HUES64 (cell line): ENCODE data around the gene MAN2C1. TPM values are rescaled to one million over a fixed set of nuclear protein-coding genes. Genes with fewer than 3 reads are reported as not detected.
"Not testable (repeated sequence)": the region's sequence is repeated elsewhere in the genome, so short reads cannot be mapped to it uniquely, and the experiment has no call there.

Source experiments
- H3K27ac ChIP-seq: 2 replicates; pipeline ENCODE4 v1.7.0; 2013; ENCODE audit warnings: low read depth, low read length, inconsistent platforms
- H3K27me3 ChIP-seq: 2 replicates; pipeline ENCODE4 v1.6.1; 2013; ENCODE audit warnings: mild to moderate bottlenecking, low read length; ENCODE audit not compliant: insufficient read depth
- H3K36me3 ChIP-seq: 2 replicates; pipeline ENCODE4 v1.6.1; 2013; ENCODE audit warnings: mild to moderate bottlenecking, low read length; ENCODE audit not compliant: insufficient read depth
- H3K4me1 ChIP-seq: 2 replicates; pipeline ENCODE4 v1.6.1; 2013; ENCODE audit warnings: mild to moderate bottlenecking, low read length, moderate library complexity; ENCODE audit not compliant: insufficient read depth
- H3K4me3 ChIP-seq: 2 replicates; pipeline ENCODE4 v1.5.1; 2013; ENCODE audit warnings: mild to moderate bottlenecking, low read length, moderate library complexity
- H3K9ac ChIP-seq: 2 replicates; pipeline ENCODE4 v1.6.1; 2013; ENCODE audit warnings: mild to moderate bottlenecking, low read depth, low read length
- H3K9me3 ChIP-seq: 2 replicates; pipeline ENCODE4 v1.6.1; 2013; ENCODE audit warnings: low read depth, low read length; ENCODE audit not compliant: insufficient read depth
- WGBS: fragments of 150-250, 120-280 bp; methylation state at CpG from one replicate; pipeline ENCODE4 v1.1.7; 2013; ENCODE audit warnings: missing lambda C conversion rate; 5-methylcytosine and 5-hydroxymethylcytosine counted together
- polyA plus RNA-seq, 2 experiments: library from polyadenylated mRNA; stranded (reverse); fragments of 50-300 nt; gene quantifications; one replicate each; pipeline ENCODE4 v1.2.3, GENCODE V29; 2013

Gene MAN2C1
- 31.9 TPM for polyA plus RNA-seq (2013, experiment 1 of 2)
- polyA plus RNA-seq (2013, experiment 2 of 2): 40.3 TPM

DNA sequence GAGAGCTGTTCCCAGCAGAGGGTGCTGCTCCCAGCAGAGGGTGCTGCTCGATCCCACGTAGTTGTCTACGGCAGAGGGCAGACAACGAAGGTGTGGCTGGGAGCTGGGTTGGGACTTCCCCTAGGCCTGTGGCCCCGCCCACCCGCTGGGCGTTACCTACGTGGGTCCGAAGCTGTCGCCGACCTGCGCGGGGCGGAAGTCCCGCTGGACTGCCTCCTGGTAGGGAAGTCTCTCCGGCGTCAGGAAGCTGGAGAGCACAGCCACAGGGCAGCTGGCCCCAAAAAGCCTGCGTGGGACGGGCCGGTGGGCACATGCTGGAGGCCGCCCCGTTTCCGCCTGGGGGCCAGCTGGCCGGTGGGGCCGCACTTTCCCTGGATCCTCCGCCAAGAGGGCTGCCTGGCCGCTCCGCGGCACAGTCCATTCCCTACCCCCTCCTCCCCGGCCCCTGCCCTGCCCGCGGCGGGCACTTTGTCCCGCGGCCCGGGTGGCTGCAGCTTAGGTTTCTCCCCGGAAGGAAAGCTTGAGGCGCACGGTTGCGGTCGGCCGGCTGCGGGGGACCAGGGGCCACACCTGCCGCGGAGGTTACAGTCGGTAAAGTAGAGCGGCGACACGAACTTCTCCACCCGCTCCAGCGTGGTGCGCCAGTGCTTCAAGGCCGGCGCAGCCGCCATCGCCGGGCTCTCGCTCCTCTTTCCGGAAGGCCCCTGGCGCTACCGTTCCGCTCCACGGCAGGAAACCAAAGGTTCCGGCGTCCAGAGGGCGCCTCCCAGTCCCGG lies at the start of gene MAN2C1:
Gene MAN2C1, minus strand, starts transcription at position 695 of the 776 bp plus-strand sequence. Its CDS starts 24 bp downstream, at position 671.
- Histone ChIP-seq H3K36me3 (peaks cover 66% of the 10 kb centered on the region), H3K27ac (peak within 1 kb of the TSS; percentile 99), H3K4me1 (peaks cover 13% of the 10 kb centered on the region), H3K27me3 (no peaks in the 10 kb centered on the region), H3K9me3 (no peaks in the 10 kb centered on the region), H3K9ac (peak within 1 kb of the TSS; percentile 94), H3K4me3 (peak within 1 kb of the TSS; percentile 81)
- WGBS: under 1% methylated on average over 67 of the region's 67 CpGs

DNA sequence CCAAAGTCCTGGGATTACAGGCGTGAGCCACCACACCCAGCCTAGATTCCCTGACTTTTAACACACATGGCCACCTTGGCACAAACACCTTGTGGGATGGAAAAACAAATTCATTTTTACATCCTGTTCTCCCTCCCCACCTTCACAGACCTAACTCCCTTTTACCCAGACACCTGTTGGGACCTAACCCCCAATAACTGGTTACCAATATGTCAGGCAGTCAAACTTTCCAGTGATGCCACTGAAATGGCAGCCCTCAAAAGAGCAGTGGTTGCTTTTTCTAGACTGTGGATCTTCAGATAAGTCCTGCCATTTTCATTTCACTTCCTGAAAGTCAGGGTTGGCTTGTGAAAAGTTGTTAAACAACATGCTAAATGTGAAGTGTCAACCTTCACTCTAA lies 48.2 kb upstream of the MAN2C1 start:
- H3K27ac ChIP-seq: no peak overlapping the region
- H3K36me3 ChIP-seq: peaks cover 70% of the 10 kb centered on the region
- WGBS: 91% methylated on average over 1 of the region's 1 CpG
- no peaks in the 10 kb centered on the region for H3K4me1 ChIP-seq
- H3K27me3 ChIP-seq: no peaks in the 10 kb centered on the region
- no peaks in the 10 kb centered on the region for H3K9me3 ChIP-seq
- no peak overlapping the region for H3K9ac ChIP-seq
- no peak overlapping the region for H3K4me3 ChIP-seq

DNA sequence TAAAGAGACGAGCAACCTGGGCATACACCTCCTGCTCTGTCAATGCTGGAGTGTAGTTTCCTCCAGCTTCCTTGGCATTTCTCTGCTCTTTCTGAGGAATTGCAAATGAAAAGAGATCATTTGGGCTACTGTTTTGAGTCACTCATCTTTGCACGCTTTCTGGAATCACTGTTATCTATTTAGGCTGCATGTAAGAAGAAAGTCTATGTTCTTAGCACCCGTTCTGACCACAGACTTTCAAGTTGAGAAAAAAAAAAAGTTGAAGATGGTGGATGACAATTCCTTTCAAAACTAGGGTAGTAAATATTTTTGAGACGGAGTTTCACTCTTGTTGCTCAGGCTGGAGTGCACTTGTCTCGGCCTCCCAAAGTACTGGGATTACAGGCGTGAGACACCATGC lies 41.8 kb upstream of the MAN2C1 start:
- H3K9me3 ChIP-seq: no peaks in the 10 kb centered on the region
- H3K9ac ChIP-seq: no peak overlapping the region
- H3K27me3 ChIP-seq: no peaks in the 10 kb centered on the region
- 97% methylated on average over 6 of the region's 6 CpGs for WGBS
- H3K36me3 ChIP-seq: peaks cover 94% of the 10 kb centered on the region
- H3K4me3 ChIP-seq: no peak overlapping the region
- H3K4me1 ChIP-seq: no peaks in the 10 kb centered on the region
- H3K27ac ChIP-seq: no peak overlapping the region

DNA sequence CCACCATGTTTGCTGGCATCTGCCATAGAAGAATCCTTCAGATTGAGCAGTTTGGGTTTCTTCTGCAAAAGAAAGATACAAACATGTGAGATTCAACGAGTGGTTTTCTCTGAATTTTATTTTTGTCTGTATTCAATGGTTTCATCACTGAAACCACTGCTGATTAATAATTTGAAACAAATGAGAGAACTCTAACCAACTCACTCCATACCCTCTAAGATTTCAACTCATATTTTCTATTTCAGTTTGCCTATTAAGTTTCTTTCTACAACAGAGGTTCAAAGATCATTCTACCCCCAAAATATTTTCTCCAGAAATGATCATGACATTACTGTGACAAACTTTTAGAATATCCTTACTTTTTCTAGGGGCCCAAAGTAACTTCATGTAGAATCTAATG lies 38.7 kb upstream of the MAN2C1 start:
- Histone ChIP-seq H3K4me1 (no peaks in the 10 kb centered on the region), H3K36me3 (peaks cover 93% of the 10 kb centered on the region)
- WGBS: 88% methylated on average over 1 of the region's 1 CpG

DNA sequence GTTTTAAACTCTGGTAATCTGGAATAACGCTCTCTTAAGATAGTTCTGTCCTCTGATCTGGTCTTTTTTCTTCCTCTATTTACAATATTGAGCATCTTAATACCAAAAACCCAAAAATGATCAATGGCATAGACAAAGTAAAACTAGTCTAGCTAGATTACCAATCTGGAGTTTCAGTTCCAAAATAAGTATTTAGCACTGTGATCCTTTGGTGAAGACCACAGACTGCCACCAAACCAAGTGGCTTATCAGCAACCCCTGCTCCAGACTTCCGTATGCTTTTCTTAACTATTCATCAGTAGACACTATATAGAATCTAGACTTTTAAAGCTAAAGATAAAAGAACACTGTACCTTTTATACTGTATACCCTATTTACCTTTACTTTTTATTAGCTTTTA lies 35.5 kb upstream of the MAN2C1 start:
- H3K4me3 ChIP-seq: no peak overlapping the region
- 100% methylated on average over 2 of the region's 2 CpGs for WGBS
- no peak overlapping the region for H3K27ac ChIP-seq
- no peaks in the 10 kb centered on the region for H3K27me3 ChIP-seq
- peaks cover 93% of the 10 kb centered on the region for H3K36me3 ChIP-seq
- H3K9ac ChIP-seq: no peak overlapping the region
- no peaks in the 10 kb centered on the region for H3K4me1 ChIP-seq
- no peaks in the 10 kb centered on the region for H3K9me3 ChIP-seq

More for the DNA sequence above, 38.7 kb upstream of the MAN2C1 start:
- Histone ChIP-seq H3K27me3 (no peaks in the 10 kb centered on the region), H3K9me3 (no peaks in the 10 kb centered on the region), H3K4me3 (no peak overlapping the region), H3K27ac (no peak overlapping the region), H3K9ac (no peak overlapping the region)

DNA sequence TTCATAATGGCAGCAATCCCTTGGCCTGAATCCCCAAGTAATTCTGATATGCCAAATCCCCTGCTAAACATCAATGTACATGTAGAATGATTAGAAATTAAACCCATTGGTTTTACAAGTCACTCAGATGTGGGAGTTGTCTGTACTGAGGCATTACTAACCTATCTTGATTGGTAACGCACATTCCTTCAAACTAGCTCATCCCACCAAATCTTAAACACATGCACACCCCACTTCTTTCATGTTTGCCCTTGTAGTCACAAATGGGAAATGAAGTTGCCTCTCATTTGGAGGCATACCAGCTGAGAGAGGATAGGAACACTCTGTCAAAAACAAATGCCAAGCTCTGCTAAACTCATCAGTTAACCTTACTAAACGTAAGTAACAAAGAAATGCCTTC lies 29.1 kb upstream of the MAN2C1 start:
- Histone ChIP-seq H3K4me1 (no peaks in the 10 kb centered on the region), H3K4me3 (no peak overlapping the region), H3K36me3 (peaks cover 98% of the 10 kb centered on the region), H3K9ac (no peak overlapping the region), H3K27ac (no peak overlapping the region), H3K9me3 (no peaks in the 10 kb centered on the region), H3K27me3 (no peaks in the 10 kb centered on the region)
- WGBS: 100% methylated on average over 2 of the region's 2 CpGs

DNA sequence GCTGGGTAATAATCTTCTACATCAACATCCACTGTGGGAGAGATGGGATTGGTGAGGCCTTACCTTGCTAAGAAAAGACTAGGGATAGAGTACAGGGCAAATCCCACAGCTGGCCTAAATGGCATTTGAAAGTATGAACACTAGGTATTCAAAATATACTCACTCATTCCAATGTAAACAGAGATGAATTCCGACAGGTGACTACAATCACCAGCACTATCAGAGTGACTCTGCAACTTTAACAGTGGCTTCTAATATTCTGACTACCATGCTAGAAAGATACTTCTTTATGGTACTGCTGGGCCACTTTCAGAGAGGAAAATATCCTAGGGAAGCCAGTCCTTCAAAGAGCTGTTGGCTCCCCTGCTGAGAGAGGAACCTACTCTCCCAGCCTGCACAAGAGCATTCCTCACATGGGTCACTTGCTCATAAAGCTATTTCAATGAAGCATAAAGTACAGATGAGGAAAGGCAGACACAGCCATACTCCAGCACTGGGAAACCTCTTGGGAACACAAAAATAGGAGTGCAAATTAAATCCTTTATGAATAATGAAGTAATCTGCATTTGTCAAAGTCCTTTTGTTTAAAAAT lies 21.5 kb upstream of the MAN2C1 start:
- WGBS: 97% methylated on average over 1 of the region's 1 CpG

DNA sequence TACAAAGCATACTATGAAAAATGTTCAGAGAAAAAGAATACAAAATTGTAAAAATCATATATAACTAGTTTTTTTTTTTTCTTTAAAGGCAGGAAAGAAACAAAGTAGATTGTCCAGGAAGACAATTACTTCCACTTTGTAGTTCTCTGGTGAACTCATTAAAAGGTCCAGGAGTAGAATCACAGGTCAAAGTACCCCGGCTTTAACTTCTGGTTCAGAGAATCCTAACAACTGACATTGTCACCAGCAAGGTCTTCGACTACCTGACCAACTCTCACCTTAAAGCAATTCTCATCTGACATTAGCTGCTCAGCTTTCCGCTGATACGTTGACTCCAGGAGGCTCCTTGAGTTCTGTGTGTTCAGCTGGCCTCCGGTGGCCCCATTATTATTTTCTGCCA lies 15.6 kb upstream of the MAN2C1 start:
- not testable (repeated sequence) for H3K4me3 ChIP-seq, H3K27me3 ChIP-seq, H3K27ac ChIP-seq, H3K9ac ChIP-seq, H3K4me1 ChIP-seq, H3K9me3 ChIP-seq
- 96% methylated on average over 5 of the region's 5 CpGs for WGBS
- H3K36me3 ChIP-seq: peaks cover 100% of the 10 kb centered on the region

More for the DNA sequence above, 21.5 kb upstream of the MAN2C1 start:
- no peak overlapping the region for H3K9ac ChIP-seq
- H3K27ac ChIP-seq: no peak overlapping the region
- H3K4me1 ChIP-seq: no peaks in the 10 kb centered on the region
- H3K4me3 ChIP-seq: no peak overlapping the region
- no peaks in the 10 kb centered on the region for H3K9me3 ChIP-seq
- peaks cover 100% of the 10 kb centered on the region for H3K36me3 ChIP-seq
- H3K27me3 ChIP-seq: no peaks in the 10 kb centered on the region

DNA sequence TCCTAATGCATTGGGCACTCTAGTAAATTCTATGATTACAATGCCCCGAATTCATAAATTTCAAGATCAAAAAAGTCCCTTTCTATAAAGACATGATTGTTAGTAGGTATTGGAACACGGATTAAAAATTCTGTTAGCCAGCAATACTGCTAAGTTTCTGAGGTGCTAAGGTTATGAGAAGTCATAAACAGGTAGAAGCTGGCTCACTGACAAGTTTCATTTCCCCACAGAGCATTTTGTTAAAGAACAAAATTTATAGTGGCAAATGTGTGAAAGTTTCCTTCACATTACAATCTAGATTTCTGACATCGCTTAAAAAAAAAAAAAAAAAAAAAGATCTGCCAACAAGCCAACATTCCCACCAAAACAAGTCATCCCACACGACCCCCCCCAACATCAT lies 12.4 kb upstream of the MAN2C1 start:
- H3K9ac ChIP-seq: no peak overlapping the region
- H3K27ac ChIP-seq: no peak overlapping the region
- no peaks in the 10 kb centered on the region for H3K27me3 ChIP-seq
- no peaks in the 10 kb centered on the region for H3K4me1 ChIP-seq
- no peak overlapping the region for H3K4me3 ChIP-seq
- 96% methylated on average over 4 of the region's 4 CpGs for WGBS
- peaks cover 97% of the 10 kb centered on the region for H3K36me3 ChIP-seq
- no peaks in the 10 kb centered on the region for H3K9me3 ChIP-seq

DNA sequence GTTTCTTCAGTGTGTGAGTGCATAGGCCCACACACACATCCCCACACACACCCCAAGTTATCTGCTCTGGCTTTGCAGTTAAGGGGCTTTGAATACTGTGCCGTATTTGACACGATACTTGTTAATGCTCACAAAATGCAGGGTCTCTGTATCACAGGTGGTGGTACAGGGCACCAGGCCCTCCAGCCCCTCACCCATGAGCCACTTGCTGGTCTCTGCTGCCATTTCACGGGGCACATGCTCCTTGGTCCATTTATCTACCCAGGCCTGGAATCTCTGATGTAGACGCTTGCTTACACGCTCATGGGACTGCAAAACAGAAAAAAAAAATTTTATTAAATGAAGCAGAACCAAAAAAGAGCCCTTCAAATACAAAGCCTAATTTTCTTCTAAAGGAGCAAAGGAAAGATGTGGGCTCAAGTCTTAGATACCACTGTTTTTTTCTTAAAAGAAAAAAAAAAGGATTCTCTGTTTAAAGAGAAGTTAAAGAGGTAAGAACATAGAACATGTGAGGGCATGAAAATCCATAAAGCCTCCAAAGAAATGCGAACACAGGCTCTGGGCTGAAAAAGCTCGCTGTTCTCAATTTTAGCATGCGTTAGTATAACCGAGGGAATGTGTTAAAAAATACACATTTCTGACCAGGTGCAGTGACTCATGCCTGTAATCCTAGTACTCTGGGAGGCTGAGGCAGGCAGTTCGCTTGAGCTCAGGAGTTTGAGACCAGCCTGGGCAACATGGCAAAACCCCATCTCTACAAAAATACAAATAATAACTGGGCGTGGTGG lies 3.7 kb upstream of the MAN2C1 start:
- H3K9ac ChIP-seq: no peak overlapping the region
- no peak overlapping the region for H3K4me3 ChIP-seq
- H3K9me3 ChIP-seq: no peaks in the 10 kb centered on the region
- peaks cover 75% of the 10 kb centered on the region for H3K36me3 ChIP-seq
- H3K27ac ChIP-seq: no peak overlapping the region
- H3K27me3 ChIP-seq: no peaks in the 10 kb centered on the region
- H3K4me1 ChIP-seq: peaks cover 13% of the 10 kb centered on the region
- 94% methylated on average over 11 of the region's 11 CpGs for WGBS

DNA sequence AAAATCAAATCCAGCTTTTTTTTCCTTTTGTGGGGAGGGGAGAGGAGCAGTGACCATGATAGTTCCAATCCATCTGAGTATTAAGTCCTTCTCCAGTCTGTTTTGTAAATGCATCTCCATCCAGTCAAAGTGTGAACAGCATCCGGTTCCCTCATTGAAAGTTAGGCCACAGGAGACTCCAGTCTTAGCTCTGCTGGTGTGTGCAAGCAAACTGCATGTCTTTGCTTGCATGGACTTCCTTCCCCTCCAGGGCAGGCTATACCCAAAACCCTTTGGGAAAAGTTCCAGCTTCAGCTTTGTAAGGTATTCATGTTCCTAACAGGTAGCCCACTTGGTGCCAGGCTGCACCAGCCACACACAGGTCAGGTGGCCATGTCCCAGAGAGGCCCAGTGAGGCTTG lies 3.1 kb upstream of the MAN2C1 start:
- Histone ChIP-seq H3K36me3 (peaks cover 75% of the 10 kb centered on the region), H3K27ac (no peak overlapping the region), H3K9ac (no peak overlapping the region), H3K4me3 (no peak overlapping the region), H3K4me1 (peaks cover 13% of the 10 kb centered on the region), H3K27me3 (no peaks in the 10 kb centered on the region), H3K9me3 (no peaks in the 10 kb centered on the region)
- WGBS: 96% methylated on average over 1 of the region's 1 CpG
